Thyroid gland (tissue), 4 donors: Measurements from ENCODE around the gene SLC6A6. TPM values are rescaled to one million over a fixed set of nuclear protein-coding genes. Genes with fewer than 3 reads are reported as not detected.

ENCODE experiments used
- DNase-seq, 2 donors: peaks; one replicate each; pipeline ENCODE4 v3.0.0-alpha.2; 2019
- H3K27ac ChIP-seq, 3 donors: fragments of 200-600 bp; sonication (generic); 1 replicate in 2 of 3; 2 replicates in 1 of 3; pipeline ENCODE4 v1.5.1; 2016 to 2019; ENCODE audit warnings: mild to moderate bottlenecking in 1 of 3, moderate library complexity in 1 of 3
- H3K27me3 ChIP-seq: fragments of 200-600 bp; sonication (generic); one replicate; pipeline ENCODE4 v1.5.1; 2019
- H3K36me3 ChIP-seq, 2 donors: fragments of 200-600 bp; sonication (generic); one replicate each; pipeline ENCODE4 v1.5.1; 2016 to 2019
- H3K4me1 ChIP-seq, 2 donors: fragments of 200-600 bp; sonication (generic); one replicate each; pipeline ENCODE4 v1.5.1; 2017 to 2019
- H3K4me3 ChIP-seq, 3 donors: fragments of 200-600 bp; sonication (generic); replicated peaks in 1 of 3; 1 replicate in 2 of 3; 2 replicates in 1 of 3; pipeline ENCODE4 v1.5.1; 2016; ENCODE audit warnings: mild to moderate bottlenecking in 1 of 3
- H3K9me3 ChIP-seq: fragments of 200-600 bp; sonication (generic); one replicate; pipeline ENCODE4 v1.5.1; 2017
- POLR2A ChIP-seq, 2 donors: fragments of 450-650 bp; IDR thresholded peaks; one replicate each; pipeline ENCODE4 v1.6.1; 2017; ENCODE audit warnings: antibody characterized with exemption in 2 of 2, mild to moderate bottlenecking in 2 of 2, moderate library complexity in 1 of 2
- WGBS, 2 donors: methylation state at CpG; one replicate each; pipeline ENCODE4 v1.1.5; 2017; 5-methylcytosine and 5-hydroxymethylcytosine counted together
- intact Hi-C: fragments of 100-400 bp; cut with DNase I; formaldehyde crosslinking; loops from one replicate; pipeline ENCODE4 v1.15.1; 2023
- total RNA-seq, 4 donors: library from RNA; depleted of rRNA; stranded (reverse); fragments of >200 nt; gene quantifications; one replicate each; pipeline ENCODE4 v1.2.3, GENCODE V29; 2016
- TF ChIP-seq, protein P1 (sequence below), 6 experiments: fragments of 200-600 bp in 3 of 6; fragments of 450-650 bp in 3 of 6; sonication (generic) in 3 of 6; IDR thresholded peaks; one replicate each; pipeline ENCODE4 v1.5.1; 2016 to 2019; ENCODE audit warnings: antibody characterized with exemption in 6 of 6, mild to moderate bottlenecking in 2 of 6, inconsistent platforms in 1 of 6, moderate library complexity in 1 of 6

The SLC6A6 gene
- total RNA-seq, 4 donors from 2014 or later: 42.7 to 98.0 (median 72.5) TPM

DNA sequence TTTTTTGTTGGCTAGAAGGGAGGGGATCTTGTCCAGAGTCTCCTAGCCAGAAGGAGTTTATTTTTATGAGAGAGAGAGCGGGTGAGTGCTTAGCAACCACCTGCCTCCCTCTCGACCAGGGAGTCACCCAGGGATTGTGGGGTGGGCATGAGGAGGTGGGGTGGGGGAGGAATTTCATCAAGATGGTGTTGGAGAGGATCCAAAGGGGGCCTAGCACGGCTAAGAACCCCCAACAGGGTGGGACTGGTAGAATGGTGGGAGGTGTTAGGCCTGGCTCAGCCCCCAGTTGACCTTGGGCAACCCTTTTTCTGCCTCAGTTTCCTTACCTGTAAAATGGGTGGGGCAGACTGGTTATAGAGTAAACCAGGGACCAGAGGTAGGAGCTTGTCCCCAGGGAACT is 1.8 kb downstream of the SLC6A6 start:
- no peaks in the 10 kb centered on the region for H3K36me3 ChIP-seq
- peaks cover 40 to 52% of the 10 kb centered on the region in 2 donors for H3K4me1 ChIP-seq
- DNase-seq: no peak
- H3K27ac ChIP-seq: peak overlapping the region; percentile 84 to 89 (median 88)
- peak overlapping the region in 1 of 3 donors; percentile 65 for H3K4me3 ChIP-seq
- intact Hi-C loops: no loop called here
- 10 to 14% methylated on average over 3 of the region's 3 CpGs for WGBS, 2 donors
- no peaks in the 10 kb centered on the region for H3K27me3 ChIP-seq
- H3K9me3 ChIP-seq: no peaks in the 10 kb centered on the region
- no peak for TF ChIP-seq POLR2A (IDR thresholded peaks at IDR 0.05)
- TF ChIP-seq, protein P1, sequence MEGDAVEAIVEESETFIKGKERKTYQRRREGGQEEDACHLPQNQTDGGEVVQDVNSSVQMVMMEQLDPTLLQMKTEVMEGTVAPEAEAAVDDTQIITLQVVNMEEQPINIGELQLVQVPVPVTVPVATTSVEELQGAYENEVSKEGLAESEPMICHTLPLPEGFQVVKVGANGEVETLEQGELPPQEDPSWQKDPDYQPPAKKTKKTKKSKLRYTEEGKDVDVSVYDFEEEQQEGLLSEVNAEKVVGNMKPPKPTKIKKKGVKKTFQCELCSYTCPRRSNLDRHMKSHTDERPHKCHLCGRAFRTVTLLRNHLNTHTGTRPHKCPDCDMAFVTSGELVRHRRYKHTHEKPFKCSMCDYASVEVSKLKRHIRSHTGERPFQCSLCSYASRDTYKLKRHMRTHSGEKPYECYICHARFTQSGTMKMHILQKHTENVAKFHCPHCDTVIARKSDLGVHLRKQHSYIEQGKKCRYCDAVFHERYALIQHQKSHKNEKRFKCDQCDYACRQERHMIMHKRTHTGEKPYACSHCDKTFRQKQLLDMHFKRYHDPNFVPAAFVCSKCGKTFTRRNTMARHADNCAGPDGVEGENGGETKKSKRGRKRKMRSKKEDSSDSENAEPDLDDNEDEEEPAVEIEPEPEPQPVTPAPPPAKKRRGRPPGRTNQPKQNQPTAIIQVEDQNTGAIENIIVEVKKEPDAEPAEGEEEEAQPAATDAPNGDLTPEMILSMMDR (IDR thresholded peaks at IDR 0.05): no peak

DNA sequence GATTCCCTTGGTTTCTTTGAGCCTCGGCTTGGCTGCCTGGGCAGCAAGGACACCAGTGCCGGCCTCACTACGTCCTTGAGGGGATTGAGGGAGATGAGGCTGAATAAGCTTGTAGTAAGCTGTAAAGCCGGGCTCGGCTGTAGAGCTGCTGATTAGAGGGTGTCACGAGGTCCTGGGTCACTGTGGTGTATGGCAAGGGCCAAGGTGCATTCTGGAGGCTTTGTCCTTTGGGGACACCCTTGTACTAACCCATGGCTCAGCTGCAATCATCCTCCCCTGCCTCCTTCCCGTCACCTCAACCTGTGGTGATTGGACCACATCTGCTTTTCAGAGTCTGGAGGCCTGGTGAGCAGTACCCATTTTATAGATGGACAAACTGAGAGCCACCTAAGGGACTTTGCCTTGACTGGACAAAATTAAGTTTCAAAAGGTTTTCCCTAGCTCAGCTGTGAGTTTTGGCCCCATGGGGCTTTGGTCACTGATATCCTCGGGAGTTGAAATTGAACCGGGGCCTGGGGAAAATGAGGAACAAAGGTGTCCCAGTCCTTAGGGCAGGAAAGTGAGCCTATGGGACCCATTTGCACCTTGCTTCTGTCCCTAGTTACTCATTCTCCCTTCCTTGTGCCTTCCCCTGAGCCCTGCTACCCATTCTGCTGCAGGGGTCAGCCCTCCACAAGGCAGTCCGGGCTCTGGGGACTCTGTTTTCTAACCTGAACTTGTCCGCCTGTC is 2.4 kb downstream of the SLC6A6 start:
- H3K4me1 ChIP-seq: peaks cover 40 to 58% of the 10 kb centered on the region in 2 donors
- intact Hi-C loops: no loop called here

DNA sequence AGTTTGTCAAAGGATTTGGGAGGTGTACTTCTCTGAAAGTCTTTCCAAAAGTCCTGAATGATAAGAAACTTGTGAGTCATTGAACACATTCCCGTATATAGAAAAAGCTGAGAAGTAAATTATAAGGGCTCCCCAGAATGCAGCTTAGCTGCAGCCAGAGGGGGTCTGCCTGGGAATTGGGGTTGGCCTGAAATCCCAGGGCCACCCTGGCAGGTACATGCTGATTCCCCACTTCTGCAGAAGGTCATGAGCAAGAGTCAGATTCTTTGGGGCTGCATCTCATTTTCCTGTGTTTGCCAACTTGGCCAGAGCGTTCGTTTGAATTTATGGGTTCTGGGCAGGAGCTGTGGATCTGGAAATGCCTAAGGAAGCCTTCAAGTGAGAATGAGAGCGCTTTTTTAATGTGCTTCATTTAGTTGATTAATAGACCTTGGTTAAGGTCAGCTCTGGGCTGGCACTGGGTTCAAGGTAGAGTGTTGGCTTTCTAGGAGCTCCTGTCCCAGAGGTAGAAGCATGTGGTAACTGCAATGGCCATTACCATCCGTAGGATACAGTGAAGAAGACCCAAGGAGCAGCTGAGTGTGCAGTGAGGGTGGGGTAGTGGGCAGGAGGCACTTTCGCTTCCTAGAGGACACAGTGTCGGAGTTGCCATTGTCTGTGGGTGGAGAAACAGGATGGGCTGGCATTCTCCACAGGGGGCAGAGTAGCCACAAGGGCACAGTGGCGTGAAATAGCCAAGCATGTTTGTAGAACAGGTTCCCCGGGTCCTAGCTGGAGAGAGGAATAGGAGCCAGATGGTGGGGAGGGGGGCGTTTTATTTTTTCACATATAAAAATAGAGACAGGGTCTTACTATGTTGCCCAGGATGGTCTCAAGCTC is 3.2 kb downstream of the SLC6A6 start:
- DNase-seq: peak; percentile 58 to 60
- peak overlapping the region; percentile 84 to 89 (median 88) for H3K27ac ChIP-seq
- H3K36me3 ChIP-seq: no peaks in the 10 kb centered on the region
- peaks cover 45 to 66% of the 10 kb centered on the region in 2 donors for H3K4me1 ChIP-seq
- intact Hi-C loops: no loop called here
- WGBS, 2 donors: 43 to 60% methylated on average over 10 of the region's 10 CpGs
- TF ChIP-seq POLR2A (IDR thresholded peaks at IDR 0.05): no peak
- TF ChIP-seq, protein P1 (IDR thresholded peaks at IDR 0.05): peak in 2 of 6 experiments; percentile 22 to 35
- H3K9me3 ChIP-seq: no peaks in the 10 kb centered on the region
- H3K4me3 ChIP-seq: no peak overlapping the region
- no peaks in the 10 kb centered on the region for H3K27me3 ChIP-seq

More for the DNA sequence above, 2.4 kb downstream of the SLC6A6 start:
- Histone ChIP-seq H3K4me3 (peak overlapping the region in 1 of 3 donors; percentile 65), H3K27me3 (no peaks in the 10 kb centered on the region), H3K36me3 (no peaks in the 10 kb centered on the region), H3K9me3 (no peaks in the 10 kb centered on the region), H3K27ac (peak overlapping the region; percentile 84 to 89 (median 88))
- DNase-seq: no peak
- TF ChIP-seq POLR2A (IDR thresholded peaks at IDR 0.05): no peak
- TF ChIP-seq, protein P1 (IDR thresholded peaks at IDR 0.05): no peak
- WGBS, 2 donors: 91 to 96% methylated on average over 10 to 11 of the region's 11 CpGs

DNA sequence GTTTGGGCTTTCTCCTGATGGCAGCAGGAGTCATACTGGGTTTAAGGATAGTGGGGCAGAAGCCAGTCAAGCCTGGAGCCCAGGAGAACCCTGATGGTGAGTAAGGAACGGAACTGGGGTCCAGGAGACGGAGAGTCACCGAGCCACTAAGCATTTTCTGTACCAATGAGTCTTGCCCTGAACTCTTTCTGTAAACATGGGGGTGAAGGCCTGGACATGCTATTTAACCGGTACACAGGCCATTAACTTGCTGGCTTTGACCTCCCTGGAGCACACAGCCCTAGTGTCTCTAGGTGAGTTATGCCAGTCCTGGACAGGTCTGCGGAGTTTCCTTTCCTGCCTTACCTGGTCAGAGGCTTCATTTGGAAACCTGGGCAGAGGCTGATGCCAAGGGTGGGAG is 3.9 kb downstream of the SLC6A6 start:
- peaks cover 52 to 73% of the 10 kb centered on the region in 2 donors for H3K4me1 ChIP-seq
- H3K9me3 ChIP-seq: no peaks in the 10 kb centered on the region
- no peak for DNase-seq
- no peak overlapping the region for H3K4me3 ChIP-seq
- no peaks in the 10 kb centered on the region for H3K36me3 ChIP-seq
- TF ChIP-seq POLR2A (IDR thresholded peaks at IDR 0.05): no peak
- TF ChIP-seq, protein P1 (IDR thresholded peaks at IDR 0.05): no peak
- H3K27ac ChIP-seq: peak overlapping the region; percentile 84 to 89 (median 88)
- 70 to 71% methylated on average over 5 of the region's 5 CpGs for WGBS, 2 donors
- intact Hi-C loops: no loop called here
- H3K27me3 ChIP-seq: no peaks in the 10 kb centered on the region
